ENCODE data around the gene C1orf105.

DNA sequence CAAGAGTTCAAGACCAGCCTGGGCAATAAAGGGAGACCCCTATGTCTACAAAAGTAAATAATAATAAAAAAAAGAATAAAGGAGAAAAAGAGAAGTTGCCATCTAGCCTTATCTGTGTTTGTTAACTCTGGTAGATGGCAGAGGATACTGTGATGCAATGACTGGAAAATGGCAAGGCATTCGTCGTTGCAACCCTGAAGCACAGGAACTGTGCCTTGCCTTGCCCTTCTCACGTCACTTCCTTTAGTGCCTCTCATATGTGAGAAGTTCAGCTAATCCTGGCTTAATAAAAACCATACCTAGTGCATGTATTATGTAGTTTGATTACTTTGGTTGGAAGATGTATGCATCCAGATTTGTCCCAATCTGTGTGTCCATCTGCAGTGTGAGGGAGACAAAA is 49.2 kb downstream of the C1orf105 start:
- TF ChIP-seq CTCF (IDR thresholded peaks at IDR 0.05) (no peak), POLR2A (IDR thresholded peaks at IDR 0.05) (no peak)

Data from esophagus squamous epithelium (tissue), 4 donors.